H9 (cell line): ENCODE data around the gene RPL11. TPM values are rescaled to one million over a fixed set of nuclear protein-coding genes. Genes with fewer than 3 reads are reported as not detected.
"Not testable (repeated sequence)": the region's sequence is repeated elsewhere in the genome, so short reads cannot be mapped to it uniquely, and the experiment has no call there.

Experiments used
- DNase-seq: peaks from one replicate; pipeline ENCODE4 v3.0.0-alpha.2; 2017
- H2AFZ ChIP-seq: one replicate; pipeline ENCODE4 v1.6.1; 2013; ENCODE audit warnings: mild to moderate bottlenecking, low read length, control low read depth, moderate library complexity
- H2AK5ac ChIP-seq: 2 replicates; pipeline ENCODE4 v1.6.1; 2013; ENCODE audit warnings: low read length, control low read depth, mixed read lengths; ENCODE audit not compliant: insufficient read length
- H2BK120ac ChIP-seq: one replicate; pipeline ENCODE4 v1.6.1; 2013; ENCODE audit warnings: low read depth, mild to moderate bottlenecking, low read length, control low read depth, inconsistent platforms; ENCODE audit not compliant: poor library complexity, severe bottlenecking
- H2BK12ac ChIP-seq: 2 replicates; pipeline ENCODE4 v1.6.1; 2013; ENCODE audit warnings: low read length, control low read depth, mixed read lengths, low read depth; ENCODE audit not compliant: insufficient read length
- H2BK15ac ChIP-seq: 2 replicates; pipeline ENCODE4 v1.6.1; 2013; ENCODE audit warnings: low read depth, low read length, control low read depth
- H2BK20ac ChIP-seq: one replicate; pipeline ENCODE4 v1.6.1; 2013; ENCODE audit warnings: low read depth, mild to moderate bottlenecking, low read length, control low read depth, inconsistent platforms; ENCODE audit not compliant: poor library complexity, severe bottlenecking
- H2BK5ac ChIP-seq: 2 replicates; pipeline ENCODE4 v1.6.1; 2013; ENCODE audit warnings: low read length, control low read depth, mixed read lengths; ENCODE audit not compliant: insufficient read length
- H3K14ac ChIP-seq: 2 replicates; pipeline ENCODE4 v1.6.1; 2013; ENCODE audit warnings: low read length, control low read depth; ENCODE audit not compliant: insufficient read depth
- H3K18ac ChIP-seq: 2 replicates; pipeline ENCODE4 v1.6.1; 2013; ENCODE audit warnings: low read depth, mild to moderate bottlenecking, mixed read lengths, low read length, control low read depth; ENCODE audit not compliant: insufficient read length
- H3K23ac ChIP-seq: 2 replicates; pipeline ENCODE4 v1.6.1; 2013; ENCODE audit warnings: low read length, control low read depth, mixed read lengths, low read depth; ENCODE audit not compliant: insufficient read length
- H3K23me2 ChIP-seq: 2 replicates; pipeline ENCODE4 v1.6.1; 2013; ENCODE audit warnings: low read depth, mild to moderate bottlenecking, mixed read lengths, low read length, control low read depth; ENCODE audit not compliant: insufficient read length, poor library complexity, severe bottlenecking
- H3K27ac ChIP-seq: 2 replicates; pipeline ENCODE4 v1.5.1; 2013; ENCODE audit warnings: low read length, control low read depth, mixed read lengths, low read depth; ENCODE audit not compliant: insufficient read length
- H3K27me3 ChIP-seq: 2 replicates; pipeline ENCODE4 v1.6.1; 2013; ENCODE audit warnings: low read length, control low read depth, inconsistent platforms; ENCODE audit not compliant: insufficient read depth
- H3K4ac ChIP-seq: 2 replicates; pipeline ENCODE4 v1.6.1; 2013; ENCODE audit warnings: low read depth, mild to moderate bottlenecking, control low read depth, inconsistent platforms, low read length, moderate library complexity
- H3K4me1 ChIP-seq: 2 replicates; pipeline ENCODE4 v1.6.1; 2013; ENCODE audit warnings: low read length, control low read depth, inconsistent platforms; ENCODE audit not compliant: insufficient read depth
- H3K4me2 ChIP-seq: 2 replicates; pipeline ENCODE4 v1.6.1; 2013; ENCODE audit warnings: low read length, control low read depth, mixed read lengths; ENCODE audit not compliant: insufficient read length, insufficient read depth
- H3K56ac ChIP-seq: 2 replicates; pipeline ENCODE4 v1.6.1; 2013; ENCODE audit warnings: low read depth, mild to moderate bottlenecking, mixed read lengths, low read length, control low read depth; ENCODE audit not compliant: insufficient read length
- H3K79me1 ChIP-seq: 2 replicates; pipeline ENCODE4 v1.6.1; 2013; ENCODE audit warnings: low read depth, mild to moderate bottlenecking, moderate library complexity, low read length, control low read depth, inconsistent platforms; ENCODE audit not compliant: insufficient read depth, poor library complexity, severe bottlenecking
- H3K79me2 ChIP-seq: 2 replicates; pipeline ENCODE4 v1.6.1; 2013; ENCODE audit warnings: low read length, control low read depth, inconsistent platforms; ENCODE audit not compliant: insufficient read depth
- H3K9ac ChIP-seq: 2 replicates; pipeline ENCODE4 v1.6.1; 2013; ENCODE audit warnings: low read length, control low read depth, mixed read lengths; ENCODE audit not compliant: insufficient read length; ENCODE audit errors: extremely low read depth
- H3K9me3 ChIP-seq: one replicate; pipeline ENCODE4 v1.6.1; 2013; ENCODE audit warnings: low read depth, low read length, inconsistent platforms; ENCODE audit not compliant: control insufficient read depth
- H3T11ph ChIP-seq: one replicate; pipeline ENCODE4 v1.6.1; 2013; ENCODE audit warnings: mild to moderate bottlenecking, low read length, control low read depth, inconsistent platforms
- H4K20me1 ChIP-seq: one replicate; pipeline ENCODE4 v1.6.1; 2013; ENCODE audit not compliant: control insufficient read depth, insufficient read length, insufficient read depth
- H4K5ac ChIP-seq: 2 replicates; pipeline ENCODE4 v1.6.1; 2013; ENCODE audit warnings: low read depth, mild to moderate bottlenecking, mixed read lengths, low read length, control low read depth; ENCODE audit not compliant: insufficient read length
- H4K8ac ChIP-seq: replicated peaks from 2 replicates; pipeline ENCODE4 v1.6.1; 2013; ENCODE audit warnings: low read length, control low read depth, mixed read lengths, low read depth; ENCODE audit not compliant: insufficient read length
- H4K91ac ChIP-seq: 2 replicates; pipeline ENCODE4 v1.6.1; 2013; ENCODE audit warnings: low read depth, mild to moderate bottlenecking, moderate library complexity, mixed read lengths, low read length, control low read depth; ENCODE audit not compliant: insufficient read length
- H3K27ac Mint-ChIP-seq, 3 experiments: 2 replicates in 2 of 3; 3 replicates in 1 of 3; pipeline ENCODE4 v1.8.0; 2020 to 2021; ENCODE audit warnings: mixed read lengths in 3 of 3, mild to moderate bottlenecking in 1 of 3, moderate library complexity in 1 of 3
- H3K27me3 Mint-ChIP-seq: 2 replicates; pipeline ENCODE4 v1.8.0; 2021; ENCODE audit warnings: low read depth, mild to moderate bottlenecking, moderate library complexity, mixed read lengths
- H3K36me3 Mint-ChIP-seq, 3 experiments: 2 replicates in 2 of 3; 3 replicates in 1 of 3; pipeline ENCODE4 v1.8.0; 2020 to 2021; ENCODE audit warnings: low read depth in 3 of 3, mixed read lengths in 3 of 3; ENCODE audit not compliant: insufficient read depth in 1 of 3
- H3K4me1 Mint-ChIP-seq, 2 experiments: 2 replicates each; pipeline ENCODE4 v1.8.0; 2020; ENCODE audit warnings: mixed read lengths in 2 of 2
- H3K4me3 Mint-ChIP-seq, 2 experiments: 2 replicates in 1 of 2; 3 replicates in 1 of 2; pipeline ENCODE4 v1.8.0; 2020 to 2021; ENCODE audit warnings: mild to moderate bottlenecking in 2 of 2, mixed read lengths in 2 of 2, moderate library complexity in 1 of 2
- H3K9me3 Mint-ChIP-seq, 2 experiments: 2 replicates in 1 of 2; 3 replicates in 1 of 2; pipeline ENCODE4 v1.8.0; 2020; ENCODE audit warnings: mild to moderate bottlenecking in 2 of 2, mixed read lengths in 2 of 2, moderate library complexity in 1 of 2
- WGBS: extraction: QIAGEN DNeasy Blood & Tissue Kit; methylation state at CpG from one replicate; pipeline ENCODE4 v1.1.7; 2013; ENCODE audit warnings: missing lambda C conversion rate, low lambda C conversion rate, mixed read lengths; ENCODE audit not compliant: insufficient read length; ENCODE audit errors: extremely low coverage; 5-methylcytosine and 5-hydroxymethylcytosine counted together
- total RNA-seq: library from RNA; stranded (reverse); gene quantifications from 2 replicates; pipeline ENCODE4 v1.2.1, GENCODE V29; 2021
- TF ChIP-seq, protein P1 (sequence below): fragments of 200-600 bp; sonication (generic); conservative IDR thresholded peaks from 3 replicates; pipeline ENCODE4 v1.8.0; 2021; ENCODE audit warnings: antibody characterized with exemption, mild to moderate bottlenecking

Gene RPL11
- total RNA-seq, 1 experiment from 2014 or later: 1,618 TPM

DNA sequence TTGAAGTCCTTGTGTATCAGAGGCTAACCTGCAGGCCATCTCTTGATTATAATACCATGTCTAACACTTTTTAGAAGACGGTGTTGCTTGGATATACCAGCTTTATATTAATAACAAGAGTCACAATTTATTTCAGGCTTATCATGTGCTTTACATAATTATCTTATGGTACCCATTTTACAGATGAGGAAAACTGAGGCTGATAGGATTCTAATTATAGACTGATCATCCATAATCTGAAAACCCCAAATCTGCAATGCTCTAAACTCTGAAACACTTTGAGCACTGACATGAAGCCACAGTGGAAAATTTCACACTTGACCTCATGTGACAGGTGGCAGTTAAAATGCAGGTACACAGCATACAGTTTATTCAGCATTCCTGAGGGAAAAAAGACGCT, 7.2 kb upstream of the RPL11 start:
- Histone ChIP-seq H2BK15ac (no peak overlapping the region), H2BK20ac (no peak overlapping the region), H3K9ac (no peak overlapping the region), H4K5ac (no peak overlapping the region), H3K4ac (no peak overlapping the region), H3K14ac (no peak overlapping the region), H4K91ac (no peak overlapping the region), H3K27ac (no peak overlapping the region), H2AFZ (no peak overlapping the region), H2AK5ac (no peak overlapping the region), H4K20me1 (no peaks in the 10 kb centered on the region), H3K79me2 (no peaks in the 10 kb centered on the region), H3K23ac (no peak overlapping the region), H3T11ph (no peak overlapping the region), H3K27me3 (no peaks in the 10 kb centered on the region), H3K4me2 (no peak overlapping the region), H3K9me3 (no peaks in the 10 kb centered on the region), H3K79me1 (no peaks in the 10 kb centered on the region), H3K56ac (no peak overlapping the region), H3K23me2 (no peaks in the 10 kb centered on the region), H3K18ac (no peak overlapping the region), H3K4me1 (no peaks in the 10 kb centered on the region), H4K8ac (no peak overlapping the region), H2BK120ac (no peak overlapping the region), H2BK5ac (no peak overlapping the region), H2BK12ac (no peak overlapping the region)
- Mint-ChIP-seq H3K9me3 (peaks cover 10 to 16% of the 10 kb centered on the region in 2 experiments; a peak in 4 of 5 replicates), H3K4me1 (no peaks in the 10 kb centered on the region), H3K27me3 (peaks cover 42% of the 10 kb centered on the region), H3K4me3 (no peak overlapping the region), H3K27ac (no peak overlapping the region), H3K36me3 (no peaks in the 10 kb centered on the region)
- WGBS: no CpG with 5 or more reads among the region's 2 CpGs
- no peak for DNase-seq
- TF ChIP-seq, protein P1, sequence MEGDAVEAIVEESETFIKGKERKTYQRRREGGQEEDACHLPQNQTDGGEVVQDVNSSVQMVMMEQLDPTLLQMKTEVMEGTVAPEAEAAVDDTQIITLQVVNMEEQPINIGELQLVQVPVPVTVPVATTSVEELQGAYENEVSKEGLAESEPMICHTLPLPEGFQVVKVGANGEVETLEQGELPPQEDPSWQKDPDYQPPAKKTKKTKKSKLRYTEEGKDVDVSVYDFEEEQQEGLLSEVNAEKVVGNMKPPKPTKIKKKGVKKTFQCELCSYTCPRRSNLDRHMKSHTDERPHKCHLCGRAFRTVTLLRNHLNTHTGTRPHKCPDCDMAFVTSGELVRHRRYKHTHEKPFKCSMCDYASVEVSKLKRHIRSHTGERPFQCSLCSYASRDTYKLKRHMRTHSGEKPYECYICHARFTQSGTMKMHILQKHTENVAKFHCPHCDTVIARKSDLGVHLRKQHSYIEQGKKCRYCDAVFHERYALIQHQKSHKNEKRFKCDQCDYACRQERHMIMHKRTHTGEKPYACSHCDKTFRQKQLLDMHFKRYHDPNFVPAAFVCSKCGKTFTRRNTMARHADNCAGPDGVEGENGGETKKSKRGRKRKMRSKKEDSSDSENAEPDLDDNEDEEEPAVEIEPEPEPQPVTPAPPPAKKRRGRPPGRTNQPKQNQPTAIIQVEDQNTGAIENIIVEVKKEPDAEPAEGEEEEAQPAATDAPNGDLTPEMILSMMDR: no peak

DNA sequence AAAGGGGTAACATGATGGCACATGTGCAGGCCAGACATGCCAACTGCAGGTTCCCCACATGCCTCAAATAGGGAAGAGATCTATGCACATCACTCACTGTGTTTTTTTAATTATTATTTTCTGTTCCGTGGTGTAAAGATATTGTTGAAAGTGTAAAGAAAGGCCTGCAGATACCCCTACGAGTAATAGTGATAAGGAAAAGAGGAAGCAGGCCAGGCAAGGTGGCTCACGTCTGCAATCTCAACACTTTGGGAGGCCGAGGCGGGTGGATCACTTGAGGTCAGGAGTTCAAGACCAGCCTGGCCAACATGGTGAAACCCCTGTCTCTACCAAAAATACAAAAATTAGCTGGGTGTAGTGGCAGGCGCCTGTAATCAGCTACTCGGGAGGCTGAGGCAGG, 6.4 kb upstream of the RPL11 start:
- H3K23ac ChIP-seq, H3K9me3 ChIP-seq, H3K9ac ChIP-seq, H2BK5ac ChIP-seq, H4K20me1 ChIP-seq, H2AFZ ChIP-seq, H3K4me1 ChIP-seq, H3K23me2 ChIP-seq, H2AK5ac ChIP-seq, H3K4me3 Mint-ChIP-seq, H2BK20ac ChIP-seq, H3K4ac ChIP-seq, H2BK15ac ChIP-seq, H3K56ac ChIP-seq, H4K5ac ChIP-seq, H3K4me2 ChIP-seq, H3K27me3 ChIP-seq, H3K4me1 Mint-ChIP-seq, H2BK120ac ChIP-seq, DNase-seq, H4K91ac ChIP-seq, H3K14ac ChIP-seq, H4K8ac ChIP-seq, H3K18ac ChIP-seq, H3K36me3 Mint-ChIP-seq, H3K79me2 ChIP-seq, H3T11ph ChIP-seq, H2BK12ac ChIP-seq, H3K27ac ChIP-seq, H3K79me1 ChIP-seq, H3K27ac Mint-ChIP-seq: not testable (repeated sequence)
- no CpG with 5 or more reads among the region's 7 CpGs for WGBS
- peaks cover 35% of the 10 kb centered on the region for H3K27me3 Mint-ChIP-seq
- H3K9me3 Mint-ChIP-seq: peaks cover 10 to 16% of the 10 kb centered on the region in 2 experiments; a peak in 4 of 5 replicates
